WTC11 (cell line): ENCODE measurements around the gene CENPX. TPM values are rescaled to one million over a fixed set of nuclear protein-coding genes. Genes with fewer than 3 reads are reported as not detected.
A peak's percentile ranks its signal among the peaks of the same experiment; 100 is the strongest.

Experiments
- ATAC-seq: fragments of 200-7000 bp; cut with Tn5 transposase; 2 replicates; pipeline ENCODE4 v1.10.0; 2021; ENCODE audit warnings: mild to moderate bottlenecking, moderate library complexity
- CTCF ChIA-PET: fragments of 300-600 bp; sonication (Branson Sonifier 250); formaldehyde crosslinking; loops from one replicate; lab custom pipeline; 2021; ENCODE audit warnings: antibody characterized with exemption; lab: Charles Lee
- POLR2A ChIA-PET: fragments of 350-600 bp; sonication (Branson Sonifier 250); formaldehyde crosslinking; loops from one replicate; lab custom pipeline; 2021; ENCODE audit warnings: antibody characterized with exemption; lab: Charles Lee
- DNase-seq: peaks from one replicate; pipeline ENCODE4 v3.0.0; 2021; ENCODE audit warnings: low spot score
- H3K27ac Mint-ChIP-seq: 2 replicates; pipeline ENCODE4 v1.8.0; 2021; ENCODE audit warnings: mixed read lengths
- H3K27me3 Mint-ChIP-seq: 2 replicates; pipeline ENCODE4 v1.8.0; 2021; ENCODE audit warnings: low read depth, mild to moderate bottlenecking, moderate library complexity, mixed read lengths
- H3K36me3 Mint-ChIP-seq: 2 replicates; pipeline ENCODE4 v1.8.0; 2021; ENCODE audit warnings: mixed read lengths
- H3K4me1 Mint-ChIP-seq: 2 replicates; pipeline ENCODE4 v1.8.0; 2022; ENCODE audit warnings: mixed read lengths
- H3K4me3 Mint-ChIP-seq: 2 replicates; pipeline ENCODE4 v1.8.0; 2021; ENCODE audit warnings: mild to moderate bottlenecking, moderate library complexity, mixed read lengths
- H3K9me3 Mint-ChIP-seq: 2 replicates; pipeline ENCODE4 v1.8.0; 2021; ENCODE audit warnings: mixed read lengths
- ELF4 ChIP-seq: sonication (generic); formaldehyde crosslinking; IDR thresholded peaks from 2 replicates; pipeline ENCODE4 v1.8.1; 2022; ENCODE audit warnings: low read depth, mild to moderate bottlenecking, moderate library complexity, missing genetic modification reagents
- FOXK1 ChIP-seq: sonication (generic); formaldehyde crosslinking; IDR thresholded peaks from 2 replicates; pipeline ENCODE4 v1.8.0; 2022; ENCODE audit warnings: mild to moderate bottlenecking, moderate library complexity, missing genetic modification reagents
- KAT7 ChIP-seq: sonication (generic); formaldehyde crosslinking; IDR thresholded peaks from 2 replicates; pipeline ENCODE4 v1.8.1; 2023; ENCODE audit warnings: missing genetic modification reagents, mild to moderate bottlenecking, borderline replicate concordance
- MYBL2 ChIP-seq: sonication (generic); formaldehyde crosslinking; IDR thresholded peaks from 2 replicates; pipeline ENCODE4 v1.8.1; 2023; ENCODE audit warnings: mild to moderate bottlenecking, moderate library complexity, missing genetic modification reagents
- NFYB ChIP-seq: sonication (generic); formaldehyde crosslinking; conservative IDR thresholded peaks from 2 replicates; pipeline ENCODE4 v1.8.0; 2022; ENCODE audit warnings: low read depth, missing genetic modification reagents
- NR1H2 ChIP-seq: sonication (generic); formaldehyde crosslinking; IDR thresholded peaks from 2 replicates; pipeline ENCODE4 v1.9.0; 2021; ENCODE audit warnings: mild to moderate bottlenecking, moderate library complexity, missing genetic modification reagents
- NR3C1 ChIP-seq: sonication (generic); formaldehyde crosslinking; conservative IDR thresholded peaks from 2 replicates; pipeline ENCODE4 v1.8.1; 2023; ENCODE audit warnings: low read depth, mild to moderate bottlenecking, missing genetic modification reagents
- SMAD4 ChIP-seq: sonication (generic); formaldehyde crosslinking; IDR thresholded peaks from 2 replicates; pipeline ENCODE4 v1.8.0; 2022; ENCODE audit warnings: mild to moderate bottlenecking, missing genetic modification reagents
- ZNF671 ChIP-seq: fragments of 250-450 bp; sonication (Bioruptor Pico); IDR thresholded peaks from 2 replicates; pipeline ENCODE4 v1.8.0; 2021; ENCODE audit warnings: mild to moderate bottlenecking
- total RNA-seq: library from RNA; stranded (reverse); gene quantifications from 3 replicates; pipeline ENCODE4 v1.2.3, GENCODE V29; 2021
- TF ChIP-seq, protein P1 (sequence below): sonication (generic); formaldehyde crosslinking; IDR thresholded peaks from 2 replicates; pipeline ENCODE4 v1.8.0; 2022; ENCODE audit warnings: mild to moderate bottlenecking, missing genetic modification reagents
- TF ChIP-seq, protein P2 (sequence below): sonication (generic); formaldehyde crosslinking; conservative IDR thresholded peaks from 2 replicates; pipeline ENCODE4 v1.8.1; 2023; ENCODE audit warnings: mild to moderate bottlenecking, low read depth, missing genetic modification reagents, moderate library complexity
- TF ChIP-seq, protein P3 (sequence below): sonication (generic); formaldehyde crosslinking; IDR thresholded peaks from 2 replicates; pipeline ENCODE4 v1.8.0; 2023; ENCODE audit warnings: missing genetic modification reagents
- TF ChIP-seq, protein P4 (sequence below): sonication (generic); formaldehyde crosslinking; IDR thresholded peaks from 2 replicates; pipeline ENCODE4 v1.8.1; 2023; ENCODE audit warnings: mild to moderate bottlenecking, missing genetic modification reagents, borderline replicate concordance
- TF ChIP-seq, protein P5 (sequence below): sonication (generic); formaldehyde crosslinking; IDR thresholded peaks from 2 replicates; pipeline ENCODE4 v1.8.0; 2023; ENCODE audit warnings: missing genetic modification reagents, mild to moderate bottlenecking, borderline replicate concordance
- TF ChIP-seq, protein P6 (sequence below): fragments of 200-600 bp; IDR thresholded peaks from 2 replicates; pipeline ENCODE4 v1.8.0; 2022; ENCODE audit warnings: antibody characterized with exemption
- TF ChIP-seq, protein P7 (sequence below): fragments of 250-450 bp; sonication (Bioruptor Pico); IDR thresholded peaks from 2 replicates; pipeline ENCODE4 v1.9.0; 2021; ENCODE audit warnings: moderate library complexity, mild to moderate bottlenecking, inconsistent platforms, borderline replicate concordance

CENPX gene
- total RNA-seq, 1 experiment from 2014 or later = 121 TPM

DNA sequence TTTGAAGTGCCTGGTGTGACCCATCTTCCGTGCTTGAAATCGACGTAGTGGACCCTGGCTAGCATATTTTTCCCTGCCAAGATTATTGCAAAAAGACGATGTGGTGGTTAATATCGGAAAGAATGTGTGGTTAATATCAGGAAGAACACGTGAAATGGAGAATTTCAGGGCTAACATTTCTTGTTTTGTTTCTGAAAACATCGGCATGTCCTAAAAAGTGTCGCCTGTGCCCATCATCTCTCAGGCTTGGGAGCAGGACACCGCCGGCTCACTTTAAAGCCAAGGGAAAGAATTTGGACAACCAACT is 15.2 kb upstream of the CENPX start:
- Mint-ChIP-seq H3K9me3 (no peaks in the 10 kb centered on the region), H3K4me1 (peaks cover 33% of the 10 kb centered on the region), H3K27me3 (peaks cover 10% of the 10 kb centered on the region), H3K4me3 (peak overlapping the region; percentile 68), H3K27ac (peak overlapping the region; percentile 95), H3K36me3 (0 out of 2 replicates have a peak, but pooled peaks cover 6% of the 10 kb centered on the region)
- CTCF ChIA-PET = interaction anchor here (0.6 to 2.0 kb wide), 49 partner anchors 8 to 437 kb away, joined by 3 to 31 read pairs (median 4); partner anchors contain the start of genes ASPSCR1, CENPX, FASN and GPS1
- POLR2A ChIA-PET = interaction anchor here (0.5 to 1.4 kb wide), 13 partner anchors 12 to 451 kb away, joined by 3 to 11 read pairs (median 5); partner anchors contain the start of genes ARL16, ASPSCR1, CENPX and FASN
- TF ChIP-seq, protein P1, sequence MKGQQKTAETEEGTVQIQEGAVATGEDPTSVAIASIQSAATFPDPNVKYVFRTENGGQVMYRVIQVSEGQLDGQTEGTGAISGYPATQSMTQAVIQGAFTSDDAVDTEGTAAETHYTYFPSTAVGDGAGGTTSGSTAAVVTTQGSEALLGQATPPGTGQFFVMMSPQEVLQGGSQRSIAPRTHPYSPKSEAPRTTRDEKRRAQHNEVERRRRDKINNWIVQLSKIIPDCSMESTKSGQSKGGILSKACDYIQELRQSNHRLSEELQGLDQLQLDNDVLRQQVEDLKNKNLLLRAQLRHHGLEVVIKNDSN (CRISPR knock-in tag) = no peak
- no peak for TF ChIP-seq FOXK1 (CRISPR knock-in tag)
- TF ChIP-seq, protein P2, sequence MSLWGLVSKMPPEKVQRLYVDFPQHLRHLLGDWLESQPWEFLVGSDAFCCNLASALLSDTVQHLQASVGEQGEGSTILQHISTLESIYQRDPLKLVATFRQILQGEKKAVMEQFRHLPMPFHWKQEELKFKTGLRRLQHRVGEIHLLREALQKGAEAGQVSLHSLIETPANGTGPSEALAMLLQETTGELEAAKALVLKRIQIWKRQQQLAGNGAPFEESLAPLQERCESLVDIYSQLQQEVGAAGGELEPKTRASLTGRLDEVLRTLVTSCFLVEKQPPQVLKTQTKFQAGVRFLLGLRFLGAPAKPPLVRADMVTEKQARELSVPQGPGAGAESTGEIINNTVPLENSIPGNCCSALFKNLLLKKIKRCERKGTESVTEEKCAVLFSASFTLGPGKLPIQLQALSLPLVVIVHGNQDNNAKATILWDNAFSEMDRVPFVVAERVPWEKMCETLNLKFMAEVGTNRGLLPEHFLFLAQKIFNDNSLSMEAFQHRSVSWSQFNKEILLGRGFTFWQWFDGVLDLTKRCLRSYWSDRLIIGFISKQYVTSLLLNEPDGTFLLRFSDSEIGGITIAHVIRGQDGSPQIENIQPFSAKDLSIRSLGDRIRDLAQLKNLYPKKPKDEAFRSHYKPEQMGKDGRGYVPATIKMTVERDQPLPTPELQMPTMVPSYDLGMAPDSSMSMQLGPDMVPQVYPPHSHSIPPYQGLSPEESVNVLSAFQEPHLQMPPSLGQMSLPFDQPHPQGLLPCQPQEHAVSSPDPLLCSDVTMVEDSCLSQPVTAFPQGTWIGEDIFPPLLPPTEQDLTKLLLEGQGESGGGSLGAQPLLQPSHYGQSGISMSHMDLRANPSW (CRISPR knock-in tag) = no peak
- TF ChIP-seq, protein P3, sequence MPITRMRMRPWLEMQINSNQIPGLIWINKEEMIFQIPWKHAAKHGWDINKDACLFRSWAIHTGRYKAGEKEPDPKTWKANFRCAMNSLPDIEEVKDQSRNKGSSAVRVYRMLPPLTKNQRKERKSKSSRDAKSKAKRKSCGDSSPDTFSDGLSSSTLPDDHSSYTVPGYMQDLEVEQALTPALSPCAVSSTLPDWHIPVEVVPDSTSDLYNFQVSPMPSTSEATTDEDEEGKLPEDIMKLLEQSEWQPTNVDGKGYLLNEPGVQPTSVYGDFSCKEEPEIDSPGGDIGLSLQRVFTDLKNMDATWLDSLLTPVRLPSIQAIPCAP = no peak
- no peak for ATAC-seq
- DNase-seq = no peak

DNA sequence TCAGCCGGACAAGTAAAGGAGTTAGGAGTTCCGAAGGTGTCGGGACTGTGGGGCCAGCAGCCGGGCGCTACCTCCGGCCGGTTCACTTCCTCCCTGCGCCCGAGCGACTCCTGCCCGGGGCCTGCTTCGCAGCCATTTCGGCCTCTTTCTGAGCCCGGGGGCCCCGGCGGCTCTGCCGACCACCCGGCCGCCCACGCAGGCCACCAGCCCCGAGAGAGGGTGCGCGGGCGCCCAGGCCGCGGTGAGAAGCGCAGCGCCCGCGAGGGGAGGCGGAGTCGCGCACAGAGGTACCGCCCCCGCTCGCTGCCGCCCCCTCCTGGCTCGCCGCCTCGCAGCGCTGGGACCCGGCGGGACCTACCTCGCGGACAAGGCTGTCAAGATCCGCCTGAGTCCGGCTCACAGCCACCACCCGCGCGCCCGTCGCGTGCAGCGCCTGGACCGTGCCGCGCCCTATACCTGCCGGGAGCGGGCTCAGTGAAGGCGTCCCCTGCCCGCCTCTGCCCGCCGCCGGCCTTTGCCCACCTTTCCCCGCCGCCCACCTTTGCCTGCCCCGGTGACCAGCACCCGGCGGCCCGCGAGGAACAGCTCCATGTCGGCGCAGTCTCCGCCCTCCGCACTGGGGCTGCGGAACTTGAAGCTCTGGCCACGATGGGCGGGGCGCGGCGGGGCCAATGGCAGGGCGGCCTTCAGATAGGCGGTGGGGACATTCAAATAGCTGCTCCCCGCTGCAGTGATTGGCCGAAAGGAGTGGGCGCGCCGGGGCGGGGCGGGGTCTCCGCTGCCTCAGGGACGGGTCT is 14.6 kb upstream of the CENPX start, which contains the start of gene DCXR:
TSS of gene DCXR (minus strand) at position 606 of the 797 bp plus-strand sequence. CDS start at position 591, 15 bp downstream.
- POLR2A ChIA-PET = interaction anchor here (0.5 to 1.4 kb wide), 13 partner anchors 11 to 450 kb away, joined by 3 to 11 read pairs (median 5); partner anchors contain the start of genes ARL16, ASPSCR1, CENPX and FASN
- peak within 1 kb of the TSS; percentile 95 for H3K27ac Mint-ChIP-seq
- TF ChIP-seq SMAD4 (CRISPR knock-in tag) (no peak), MYBL2 (CRISPR knock-in tag) (0 out of 2 replicates have a peak, but pooled peaks have one; percentile 59), NR1H2 (CRISPR knock-in tag) (no peak), KAT7 (CRISPR knock-in tag) (no peak), ZNF671 (CRISPR knock-in tag) (no peak), ELF4 (CRISPR knock-in tag) (no peak), NFYB (CRISPR knock-in tag) (peak; percentile 88), NR3C1 (CRISPR knock-in tag) (no peak)
- TF ChIP-seq, protein P4, sequence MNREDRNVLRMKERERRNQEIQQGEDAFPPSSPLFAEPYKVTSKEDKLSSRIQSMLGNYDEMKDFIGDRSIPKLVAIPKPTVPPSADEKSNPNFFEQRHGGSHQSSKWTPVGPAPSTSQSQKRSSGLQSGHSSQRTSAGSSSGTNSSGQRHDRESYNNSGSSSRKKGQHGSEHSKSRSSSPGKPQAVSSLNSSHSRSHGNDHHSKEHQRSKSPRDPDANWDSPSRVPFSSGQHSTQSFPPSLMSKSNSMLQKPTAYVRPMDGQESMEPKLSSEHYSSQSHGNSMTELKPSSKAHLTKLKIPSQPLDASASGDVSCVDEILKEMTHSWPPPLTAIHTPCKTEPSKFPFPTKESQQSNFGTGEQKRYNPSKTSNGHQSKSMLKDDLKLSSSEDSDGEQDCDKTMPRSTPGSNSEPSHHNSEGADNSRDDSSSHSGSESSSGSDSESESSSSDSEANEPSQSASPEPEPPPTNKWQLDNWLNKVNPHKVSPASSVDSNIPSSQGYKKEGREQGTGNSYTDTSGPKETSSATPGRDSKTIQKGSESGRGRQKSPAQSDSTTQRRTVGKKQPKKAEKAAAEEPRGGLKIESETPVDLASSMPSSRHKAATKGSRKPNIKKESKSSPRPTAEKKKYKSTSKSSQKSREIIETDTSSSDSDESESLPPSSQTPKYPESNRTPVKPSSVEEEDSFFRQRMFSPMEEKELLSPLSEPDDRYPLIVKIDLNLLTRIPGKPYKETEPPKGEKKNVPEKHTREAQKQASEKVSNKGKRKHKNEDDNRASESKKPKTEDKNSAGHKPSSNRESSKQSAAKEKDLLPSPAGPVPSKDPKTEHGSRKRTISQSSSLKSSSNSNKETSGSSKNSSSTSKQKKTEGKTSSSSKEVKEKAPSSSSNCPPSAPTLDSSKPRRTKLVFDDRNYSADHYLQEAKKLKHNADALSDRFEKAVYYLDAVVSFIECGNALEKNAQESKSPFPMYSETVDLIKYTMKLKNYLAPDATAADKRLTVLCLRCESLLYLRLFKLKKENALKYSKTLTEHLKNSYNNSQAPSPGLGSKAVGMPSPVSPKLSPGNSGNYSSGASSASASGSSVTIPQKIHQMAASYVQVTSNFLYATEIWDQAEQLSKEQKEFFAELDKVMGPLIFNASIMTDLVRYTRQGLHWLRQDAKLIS = no peak
- TF ChIP-seq, protein P5, sequence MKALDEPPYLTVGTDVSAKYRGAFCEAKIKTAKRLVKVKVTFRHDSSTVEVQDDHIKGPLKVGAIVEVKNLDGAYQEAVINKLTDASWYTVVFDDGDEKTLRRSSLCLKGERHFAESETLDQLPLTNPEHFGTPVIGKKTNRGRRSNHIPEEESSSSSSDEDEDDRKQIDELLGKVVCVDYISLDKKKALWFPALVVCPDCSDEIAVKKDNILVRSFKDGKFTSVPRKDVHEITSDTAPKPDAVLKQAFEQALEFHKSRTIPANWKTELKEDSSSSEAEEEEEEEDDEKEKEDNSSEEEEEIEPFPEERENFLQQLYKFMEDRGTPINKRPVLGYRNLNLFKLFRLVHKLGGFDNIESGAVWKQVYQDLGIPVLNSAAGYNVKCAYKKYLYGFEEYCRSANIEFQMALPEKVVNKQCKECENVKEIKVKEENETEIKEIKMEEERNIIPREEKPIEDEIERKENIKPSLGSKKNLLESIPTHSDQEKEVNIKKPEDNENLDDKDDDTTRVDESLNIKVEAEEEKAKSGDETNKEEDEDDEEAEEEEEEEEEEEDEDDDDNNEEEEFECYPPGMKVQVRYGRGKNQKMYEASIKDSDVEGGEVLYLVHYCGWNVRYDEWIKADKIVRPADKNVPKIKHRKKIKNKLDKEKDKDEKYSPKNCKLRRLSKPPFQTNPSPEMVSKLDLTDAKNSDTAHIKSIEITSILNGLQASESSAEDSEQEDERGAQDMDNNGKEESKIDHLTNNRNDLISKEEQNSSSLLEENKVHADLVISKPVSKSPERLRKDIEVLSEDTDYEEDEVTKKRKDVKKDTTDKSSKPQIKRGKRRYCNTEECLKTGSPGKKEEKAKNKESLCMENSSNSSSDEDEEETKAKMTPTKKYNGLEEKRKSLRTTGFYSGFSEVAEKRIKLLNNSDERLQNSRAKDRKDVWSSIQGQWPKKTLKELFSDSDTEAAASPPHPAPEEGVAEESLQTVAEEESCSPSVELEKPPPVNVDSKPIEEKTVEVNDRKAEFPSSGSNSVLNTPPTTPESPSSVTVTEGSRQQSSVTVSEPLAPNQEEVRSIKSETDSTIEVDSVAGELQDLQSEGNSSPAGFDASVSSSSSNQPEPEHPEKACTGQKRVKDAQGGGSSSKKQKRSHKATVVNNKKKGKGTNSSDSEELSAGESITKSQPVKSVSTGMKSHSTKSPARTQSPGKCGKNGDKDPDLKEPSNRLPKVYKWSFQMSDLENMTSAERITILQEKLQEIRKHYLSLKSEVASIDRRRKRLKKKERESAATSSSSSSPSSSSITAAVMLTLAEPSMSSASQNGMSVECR (CRISPR knock-in tag) = peak; percentile 75; the same call in 1 of the 2 replicates
- TF ChIP-seq, protein P6, sequence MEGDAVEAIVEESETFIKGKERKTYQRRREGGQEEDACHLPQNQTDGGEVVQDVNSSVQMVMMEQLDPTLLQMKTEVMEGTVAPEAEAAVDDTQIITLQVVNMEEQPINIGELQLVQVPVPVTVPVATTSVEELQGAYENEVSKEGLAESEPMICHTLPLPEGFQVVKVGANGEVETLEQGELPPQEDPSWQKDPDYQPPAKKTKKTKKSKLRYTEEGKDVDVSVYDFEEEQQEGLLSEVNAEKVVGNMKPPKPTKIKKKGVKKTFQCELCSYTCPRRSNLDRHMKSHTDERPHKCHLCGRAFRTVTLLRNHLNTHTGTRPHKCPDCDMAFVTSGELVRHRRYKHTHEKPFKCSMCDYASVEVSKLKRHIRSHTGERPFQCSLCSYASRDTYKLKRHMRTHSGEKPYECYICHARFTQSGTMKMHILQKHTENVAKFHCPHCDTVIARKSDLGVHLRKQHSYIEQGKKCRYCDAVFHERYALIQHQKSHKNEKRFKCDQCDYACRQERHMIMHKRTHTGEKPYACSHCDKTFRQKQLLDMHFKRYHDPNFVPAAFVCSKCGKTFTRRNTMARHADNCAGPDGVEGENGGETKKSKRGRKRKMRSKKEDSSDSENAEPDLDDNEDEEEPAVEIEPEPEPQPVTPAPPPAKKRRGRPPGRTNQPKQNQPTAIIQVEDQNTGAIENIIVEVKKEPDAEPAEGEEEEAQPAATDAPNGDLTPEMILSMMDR = peak; percentile 73
- TF ChIP-seq, protein P7, sequence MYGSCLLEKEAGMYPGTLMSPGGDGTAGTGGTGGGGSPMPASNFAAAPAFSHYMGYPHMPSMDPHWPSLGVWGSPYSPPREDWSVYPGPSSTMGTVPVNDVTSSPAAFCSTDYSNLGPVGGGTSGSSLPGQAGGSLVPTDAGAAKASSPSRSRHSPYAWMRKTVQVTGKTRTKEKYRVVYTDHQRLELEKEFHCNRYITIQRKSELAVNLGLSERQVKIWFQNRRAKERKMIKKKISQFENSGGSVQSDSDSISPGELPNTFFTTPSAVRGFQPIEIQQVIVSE (CRISPR knock-in tag) = no peak

More for the DNA sequence above, 14.6 kb upstream of the CENPX start, which contains the start of gene DCXR:
- Mint-ChIP-seq H3K4me1 (peaks cover 33% of the 10 kb centered on the region), H3K9me3 (no peaks in the 10 kb centered on the region), H3K27me3 (peaks cover 10% of the 10 kb centered on the region), H3K36me3 (0 out of 2 replicates have a peak, but pooled peaks cover 6% of the 10 kb centered on the region), H3K4me3 (peak within 1 kb of the TSS; percentile 75)
- DNase-seq (peak; percentile 99), ATAC-seq (peak; percentile 90)
- CTCF ChIA-PET = interaction anchor here (0.6 to 2.0 kb wide), 50 partner anchors 8 to 436 kb away, joined by 3 to 31 read pairs (median 4); partner anchors contain the start of genes ASPSCR1, CENPX, FASN and GPS1
